NK-92 (cell line): ENCODE measurements around the gene SP6.

Experiments
- DNase-seq: peaks from one replicate; lab custom pipeline; 2025; ENCODE audit not compliant: unreplicated experiment; lab: John Stamatoyannopoulos, UW

Gene SP6

DNA sequence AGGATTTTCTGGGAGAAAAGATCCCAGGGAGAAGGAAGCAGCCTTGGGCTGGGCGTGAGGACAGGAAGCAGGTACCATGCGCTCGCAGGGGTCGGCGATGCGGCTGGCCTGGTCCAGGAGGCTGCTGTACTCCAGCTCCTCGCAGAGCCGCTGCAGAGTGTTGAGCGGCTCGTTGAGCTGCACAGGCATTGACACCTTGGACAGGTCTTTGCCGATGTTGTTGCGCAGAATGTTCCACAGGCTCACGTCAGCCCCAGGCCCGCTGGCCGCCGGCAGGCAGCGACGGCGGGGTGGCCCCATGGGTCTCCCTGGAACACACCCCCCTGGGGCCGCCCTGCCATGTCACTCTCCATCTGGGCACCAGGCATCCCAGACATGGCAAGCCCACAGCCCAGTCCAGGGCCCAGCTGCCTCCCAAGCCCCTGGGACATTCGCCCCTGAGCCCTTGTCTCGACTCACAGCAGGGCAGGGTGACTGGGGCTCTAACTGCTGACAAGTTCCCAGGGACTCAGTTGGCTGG lies 37.4 kb downstream of the SP6 start:
- DNase-seq = no peak

DNA sequence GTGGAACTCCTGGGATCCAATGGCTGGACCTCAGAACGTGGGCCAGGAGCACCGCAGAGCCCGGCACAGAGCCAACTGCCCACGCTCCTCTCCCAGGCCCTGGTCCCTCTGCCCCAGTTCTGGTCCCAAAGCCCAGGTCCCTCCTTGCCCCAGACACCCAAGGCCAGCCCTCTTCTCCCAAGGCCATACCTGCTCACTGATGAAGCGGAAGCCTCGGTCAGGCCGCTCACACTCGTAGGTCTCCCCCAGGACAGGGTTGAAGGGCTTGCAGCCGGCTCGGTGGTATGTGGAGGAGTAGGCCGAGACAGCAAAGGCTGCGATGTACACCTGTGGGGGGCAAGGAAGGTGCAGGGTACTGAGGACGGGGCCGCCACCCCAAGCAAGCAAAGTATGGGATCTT lies 37.9 kb downstream of the SP6 start:
- no peak for DNase-seq

DNA sequence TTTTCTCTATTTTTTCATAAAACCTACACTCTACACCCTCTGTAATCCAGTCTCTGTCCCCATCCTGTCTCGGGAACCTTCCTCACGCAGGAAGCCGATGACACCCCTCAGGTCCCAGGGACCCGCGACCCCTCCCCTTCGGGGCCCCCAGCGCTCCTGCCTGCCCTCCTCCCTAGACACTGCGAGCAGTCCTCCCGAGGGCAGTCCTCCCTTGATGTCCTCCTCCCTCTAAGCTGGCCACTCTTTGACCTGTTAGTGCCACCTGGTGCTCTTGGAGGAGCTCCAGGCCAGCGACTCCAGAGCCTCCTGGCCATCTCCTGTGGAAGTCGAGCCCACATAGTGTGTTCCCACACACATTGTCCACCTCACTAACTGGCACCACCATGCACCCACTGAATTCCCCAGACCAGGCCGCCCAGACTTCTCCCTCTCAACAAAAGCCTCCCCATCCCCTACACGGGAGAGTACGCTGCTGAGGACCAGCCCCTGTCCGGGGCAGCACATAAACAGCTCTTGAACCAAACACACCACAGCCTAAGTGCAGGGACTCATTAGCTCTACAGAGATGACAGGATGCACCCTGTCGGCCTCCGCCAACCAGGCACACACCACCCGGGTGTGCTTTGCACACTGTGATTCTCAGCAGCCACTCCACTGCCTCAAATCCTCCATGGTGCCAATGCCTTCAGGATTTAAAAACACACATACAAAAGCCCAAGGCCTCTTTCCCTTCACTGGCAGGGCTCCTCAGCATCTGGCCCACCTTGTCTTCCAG lies 38.6 kb downstream of the SP6 start:
- DNase-seq = no peak

DNA sequence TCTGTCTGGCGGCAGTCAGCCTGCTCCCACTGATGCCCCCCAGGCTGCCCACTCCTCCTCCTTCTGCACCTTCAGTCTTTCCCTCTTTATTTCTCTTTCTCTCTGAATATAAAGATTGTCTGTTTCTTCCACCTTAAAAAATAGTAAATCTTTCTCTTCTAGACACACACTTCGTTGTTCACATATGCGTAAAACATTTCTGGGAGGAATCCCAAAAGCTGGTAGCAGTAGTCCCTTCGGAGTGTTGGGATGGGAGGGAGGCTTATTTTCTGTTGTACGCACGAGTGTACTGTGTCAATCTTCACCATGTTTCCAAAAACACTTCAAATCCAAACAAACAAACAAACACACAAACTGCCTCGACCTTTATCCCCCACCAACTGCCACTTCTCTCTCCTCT lies 39.3 kb downstream of the SP6 start:
- no peak for DNase-seq

DNA sequence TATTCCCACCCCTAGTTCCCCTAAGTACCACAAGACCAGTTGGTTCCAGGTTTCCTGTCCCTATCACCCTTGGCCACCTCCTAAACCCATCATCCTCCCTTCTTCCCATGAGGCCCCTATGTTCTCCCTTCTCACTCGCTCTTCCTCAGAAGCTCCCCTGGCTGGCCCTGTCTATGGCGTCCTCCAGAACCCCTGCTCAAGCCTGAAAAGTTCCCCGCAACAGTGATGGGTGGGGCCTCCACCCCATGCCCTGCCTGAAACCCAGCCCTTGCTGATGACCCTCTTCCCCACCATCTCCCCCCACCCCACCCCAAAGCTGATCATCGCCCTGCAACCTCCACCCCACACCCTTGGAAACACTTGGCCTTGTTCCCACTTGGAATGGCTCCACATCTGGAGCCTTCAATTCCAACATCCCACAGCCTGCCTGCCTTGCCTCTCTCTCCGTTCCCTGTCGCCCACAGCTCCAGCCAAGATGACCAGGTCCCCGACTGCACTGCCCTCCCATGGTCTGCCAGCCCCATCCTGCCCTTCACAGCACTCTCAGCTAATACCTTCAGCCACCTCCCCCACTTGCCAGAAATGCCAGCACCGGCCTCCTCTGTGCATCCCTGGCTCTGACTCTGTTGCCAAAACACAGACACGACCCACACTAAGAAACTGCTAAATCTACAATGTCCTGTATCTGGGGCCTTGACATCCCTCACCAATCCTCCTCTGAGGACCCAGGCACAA lies 39.9 kb downstream of the SP6 start:
- no peak for DNase-seq

DNA sequence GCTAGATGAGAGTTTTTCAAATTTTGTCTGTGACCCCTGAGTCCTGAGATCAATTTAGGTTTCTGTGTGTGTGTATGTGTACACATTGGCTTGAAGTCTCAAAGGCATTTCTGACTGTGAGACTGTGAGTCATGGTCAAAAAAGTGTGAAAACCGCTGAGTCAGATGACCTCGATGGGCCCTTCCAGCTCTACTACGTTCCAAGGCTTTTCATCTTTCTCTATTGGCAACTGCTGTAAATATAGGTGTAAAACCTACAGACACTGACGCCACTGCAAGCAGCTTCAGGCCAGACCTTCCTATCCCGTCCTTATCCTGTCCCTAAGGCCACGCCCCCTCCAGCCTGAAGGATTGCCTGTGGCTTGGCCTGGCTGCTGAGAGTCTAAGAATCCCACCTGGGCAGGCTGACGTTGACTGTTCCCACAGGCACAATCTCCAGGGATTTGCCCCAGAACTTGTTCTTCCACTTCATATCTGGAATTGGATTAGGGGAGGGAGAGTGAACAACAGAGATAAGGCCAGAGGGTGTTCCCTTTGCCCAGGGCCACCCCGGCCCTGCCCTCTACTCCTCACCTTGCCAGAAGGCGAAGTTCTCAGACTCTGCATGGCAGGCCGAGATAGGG lies 40.7 kb downstream of the SP6 start:
- DNase-seq = no peak

DNA sequence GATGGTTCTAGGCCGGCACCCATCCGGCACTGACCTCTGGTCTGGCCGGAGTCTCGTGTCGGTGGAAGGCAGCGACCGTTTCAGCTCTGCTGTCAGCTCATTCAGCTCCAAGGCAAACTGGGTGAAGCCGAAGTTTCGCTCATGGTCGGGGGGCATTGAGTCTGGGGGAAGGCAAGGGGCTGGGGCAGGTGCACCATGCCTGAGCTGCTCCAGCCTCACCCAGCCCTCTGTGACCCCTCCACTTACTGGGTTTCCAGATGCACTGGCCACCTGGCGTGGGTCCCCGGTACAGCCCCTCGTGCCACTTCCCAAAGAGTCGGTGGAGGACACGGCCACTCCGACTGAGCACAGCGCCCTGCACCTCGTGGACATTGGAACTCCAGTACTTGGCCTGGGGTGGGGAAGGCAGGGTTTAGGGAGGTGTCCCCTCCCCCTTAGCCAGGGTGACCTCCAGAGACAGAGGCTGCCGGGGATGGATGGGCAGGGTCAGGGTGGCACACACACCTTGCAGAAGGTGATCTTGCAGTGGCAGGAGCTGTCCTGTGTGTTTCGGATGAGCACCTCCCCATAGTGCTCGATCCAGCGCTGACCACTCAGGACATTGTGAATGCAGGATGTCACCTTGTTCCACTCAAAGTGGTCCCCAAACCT lies 42.0 kb downstream of the SP6 start:
- no peak for DNase-seq

DNA sequence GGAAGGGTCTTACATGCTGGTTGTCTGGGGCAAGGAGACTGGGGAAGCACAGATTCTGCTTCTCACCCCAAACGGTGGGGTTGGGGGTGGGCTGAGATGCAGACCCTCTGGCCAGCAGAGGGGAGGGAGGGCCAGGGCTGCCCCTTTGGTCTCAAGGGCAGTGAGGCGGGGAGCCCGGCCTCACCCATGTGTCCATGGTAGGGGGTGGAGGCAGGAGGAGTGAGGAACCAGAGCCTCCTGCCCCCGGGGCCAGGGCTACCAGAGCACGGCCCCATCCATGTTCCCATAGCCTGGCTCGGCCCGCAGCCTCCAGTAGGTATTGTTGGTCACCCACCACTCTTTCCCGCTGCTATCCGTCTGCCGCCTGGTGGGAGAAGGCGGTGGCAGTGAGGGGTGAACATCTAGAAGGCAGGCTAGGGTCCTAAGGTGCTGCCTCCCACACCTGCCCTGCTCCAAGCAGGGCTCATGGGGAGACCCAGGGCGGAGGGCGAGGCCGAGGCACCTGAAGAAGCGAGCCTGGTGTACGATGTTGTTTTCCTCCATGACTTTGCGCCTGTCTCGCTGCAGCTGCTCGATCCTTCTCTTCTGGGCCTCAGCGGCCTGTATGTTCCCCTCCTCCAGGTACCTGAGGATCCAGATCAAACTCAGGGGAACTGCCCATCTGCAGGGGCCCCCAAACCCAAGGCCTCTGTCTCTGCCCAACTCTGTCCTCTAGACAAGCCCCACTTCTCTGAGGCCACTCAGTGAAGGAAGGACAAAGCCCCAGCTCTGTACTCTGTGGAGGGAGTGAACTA lies 42.7 kb downstream of the SP6 start:
- no peak for DNase-seq

DNA sequence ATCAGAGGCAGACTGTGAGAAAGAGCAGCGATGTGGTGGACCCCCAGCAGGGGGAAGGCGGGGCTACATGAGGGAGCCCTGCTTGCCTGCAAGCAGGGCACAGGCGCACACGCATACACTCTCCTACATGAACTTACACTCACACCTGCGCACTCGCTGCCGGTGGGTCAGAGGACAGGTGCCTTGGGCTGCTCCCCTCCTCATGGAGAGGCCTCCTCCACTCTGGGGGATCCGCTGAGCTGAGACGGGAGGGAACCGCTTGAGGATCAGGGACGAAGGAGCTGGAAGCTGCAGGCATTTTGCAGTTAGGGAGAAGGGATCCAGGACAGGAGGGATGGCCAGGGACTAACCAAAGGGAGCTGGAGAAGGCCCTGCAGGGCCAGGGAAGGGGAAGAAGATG lies 43.5 kb downstream of the SP6 start:
- no peak for DNase-seq

DNA sequence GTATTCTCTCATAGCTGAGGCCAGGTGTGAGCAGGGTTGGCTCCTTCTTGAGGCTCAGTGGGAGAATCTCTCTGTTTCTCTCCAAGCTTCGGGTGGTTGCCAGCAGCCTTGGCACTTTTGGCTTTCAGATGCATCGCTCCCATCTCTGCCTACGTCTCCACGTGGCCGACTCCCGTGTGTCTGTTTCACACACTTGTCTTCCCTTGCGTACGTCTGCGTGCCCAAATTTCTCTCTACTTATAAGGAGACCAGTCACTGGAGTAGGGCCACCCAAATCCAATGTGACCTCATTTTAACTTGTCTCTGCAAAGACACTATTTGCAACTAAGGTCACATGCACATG lies 44.1 kb downstream of the SP6 start:
- no peak for DNase-seq

DNA sequence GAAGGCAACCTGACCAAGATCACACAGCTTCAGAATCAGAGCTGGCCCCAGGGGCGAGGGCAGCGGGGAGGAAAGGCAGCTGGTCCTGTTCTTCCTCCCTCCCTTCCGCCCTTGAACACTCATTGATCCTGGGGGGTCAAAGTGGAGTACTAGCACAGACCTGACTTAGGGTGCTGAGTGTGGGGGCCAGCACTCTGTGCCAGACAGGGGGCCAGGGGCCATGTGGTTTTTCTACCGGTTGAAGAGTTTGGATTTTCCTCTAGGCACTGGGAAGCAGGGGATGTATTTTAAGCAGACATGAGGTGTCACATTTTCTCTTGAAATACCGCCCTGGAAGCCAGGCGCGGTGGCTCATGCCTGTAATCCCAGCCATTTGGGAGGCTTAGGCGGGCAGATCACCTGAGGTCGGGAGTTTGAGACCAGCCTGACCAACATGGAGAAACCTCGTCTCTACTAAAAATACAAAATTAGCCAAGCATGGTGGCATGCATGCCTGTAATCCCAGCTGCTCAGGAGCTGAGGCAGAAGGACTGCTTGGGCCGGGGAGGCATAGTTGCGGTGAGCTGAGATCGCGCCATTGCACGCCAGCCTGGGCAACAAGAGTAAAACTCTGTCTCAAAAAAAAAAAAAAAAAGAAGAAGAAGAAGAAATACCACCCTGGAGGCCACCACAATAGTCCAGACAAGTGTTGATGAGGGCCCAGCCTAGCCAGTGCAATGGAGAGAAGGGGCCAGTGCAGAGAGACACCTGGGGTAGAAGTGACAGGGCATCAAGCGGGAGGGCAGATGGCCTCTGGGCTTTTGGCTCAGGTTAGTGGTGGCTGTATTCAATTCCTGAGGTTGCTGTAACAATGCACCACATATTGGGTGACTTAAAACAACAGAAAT lies 44.7 kb downstream of the SP6 start:
- DNase-seq = no peak

DNA sequence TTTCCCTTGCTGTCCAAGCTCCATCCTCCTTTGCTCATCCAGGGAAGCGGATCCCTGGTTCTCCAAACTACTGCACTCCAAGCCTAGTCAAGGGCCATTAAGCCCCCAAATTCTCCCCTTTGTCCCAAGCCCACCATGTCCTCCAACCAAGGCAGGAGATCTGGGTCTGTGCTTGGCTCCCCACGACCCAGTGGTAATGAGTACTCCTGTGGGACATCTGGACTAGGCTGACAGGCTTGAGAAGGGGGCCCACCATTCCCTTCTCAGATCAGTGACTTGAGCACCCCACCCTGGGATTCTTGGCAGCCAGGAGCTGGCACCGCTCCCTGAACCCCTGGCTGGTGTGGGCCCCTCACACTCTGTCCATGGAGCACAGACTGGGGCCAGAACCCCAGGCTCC lies 46.5 kb downstream of the SP6 start:
- DNase-seq = no peak

DNA sequence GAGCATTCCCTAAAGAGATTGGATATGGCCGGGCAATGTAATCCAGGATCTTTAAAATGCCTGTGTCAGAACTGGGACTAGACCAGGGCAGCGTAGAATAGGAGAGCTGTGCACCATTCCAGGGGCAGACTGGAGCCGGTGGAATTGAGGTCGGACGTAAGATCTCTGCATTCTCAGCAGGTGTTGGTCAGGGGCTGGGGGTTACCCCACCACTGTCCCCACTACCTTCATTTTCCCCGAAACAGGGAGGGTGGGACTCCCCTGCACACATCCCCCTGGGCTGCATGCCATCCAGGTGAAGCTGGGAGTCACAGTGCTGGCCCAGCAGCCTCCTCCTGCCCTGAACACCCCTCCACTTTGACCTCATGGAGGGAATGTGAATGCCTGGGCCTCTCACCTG lies 47.2 kb downstream of the SP6 start:
- DNase-seq = no peak

DNA sequence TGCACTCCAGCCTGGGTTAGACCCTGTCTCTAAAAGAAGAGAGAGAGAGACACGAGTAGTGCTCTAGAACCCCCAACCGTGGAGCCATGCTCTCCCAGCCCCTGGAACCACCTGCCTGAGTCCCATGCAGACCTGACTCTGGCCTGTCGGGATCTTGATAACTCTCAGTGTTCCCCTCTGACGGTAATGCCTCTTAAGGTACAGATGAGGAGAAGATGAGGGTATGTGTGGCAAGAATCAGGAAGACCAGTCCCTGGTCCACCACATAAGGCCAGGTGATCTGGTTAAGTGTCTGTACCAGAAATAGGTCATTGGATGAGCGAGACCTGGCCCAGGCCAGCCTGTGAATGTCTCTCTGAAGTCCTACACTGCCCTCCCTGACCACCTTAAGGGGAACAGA lies 47.8 kb downstream of the SP6 start:
- no peak for DNase-seq

DNA sequence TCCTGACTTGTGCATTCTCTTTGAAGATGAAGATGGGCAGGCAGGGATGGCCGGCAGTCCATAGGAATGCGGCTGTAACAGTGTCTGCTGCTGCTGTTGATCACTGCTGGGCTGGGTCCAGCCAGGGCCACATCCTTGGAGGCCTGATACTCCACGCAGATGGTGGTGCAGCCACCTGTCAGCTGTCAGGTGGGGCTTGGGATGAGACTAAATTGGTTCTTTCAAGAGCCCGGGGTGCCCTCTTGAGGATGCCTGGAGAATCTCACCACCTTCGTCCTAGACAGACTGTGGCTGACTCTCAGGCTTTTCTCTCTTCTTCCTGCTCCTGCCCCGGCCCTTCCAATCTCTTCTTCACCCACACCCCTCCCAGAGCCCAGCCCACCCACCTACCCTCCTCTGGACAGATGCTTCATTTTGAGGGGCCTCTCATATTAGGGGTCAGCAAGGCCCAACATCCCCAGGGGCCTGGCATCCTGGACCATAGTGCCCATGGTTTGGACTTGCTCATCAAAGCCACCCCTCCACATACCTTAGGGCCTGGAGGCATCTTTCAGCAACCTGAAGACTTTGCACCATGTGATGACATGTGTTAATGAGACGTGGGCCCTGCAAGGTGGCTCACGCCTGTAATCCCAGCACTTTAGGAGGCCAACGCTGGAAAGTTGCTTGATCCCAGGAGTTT lies 48.5 kb downstream of the SP6 start:
- no peak for DNase-seq

DNA sequence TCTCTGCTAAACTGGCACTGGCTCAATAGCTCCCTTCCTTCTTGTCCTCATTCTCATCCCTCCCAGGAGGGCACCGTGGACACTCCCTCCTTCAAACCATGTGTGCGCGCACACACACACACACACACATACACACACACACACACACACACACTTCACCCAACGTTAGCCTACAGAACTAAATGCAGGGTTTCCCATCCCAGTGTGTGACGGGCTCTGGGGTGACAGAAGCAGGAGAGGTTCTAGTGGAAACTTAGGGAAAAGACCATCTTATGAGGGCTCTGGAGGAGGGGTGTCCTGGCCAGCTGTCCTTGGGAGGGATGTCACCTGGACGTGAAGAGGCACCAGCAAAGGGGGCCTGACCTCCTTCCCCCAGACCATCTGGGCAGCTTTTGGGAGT lies 49.1 kb downstream of the SP6 start:
- DNase-seq = no peak

DNA sequence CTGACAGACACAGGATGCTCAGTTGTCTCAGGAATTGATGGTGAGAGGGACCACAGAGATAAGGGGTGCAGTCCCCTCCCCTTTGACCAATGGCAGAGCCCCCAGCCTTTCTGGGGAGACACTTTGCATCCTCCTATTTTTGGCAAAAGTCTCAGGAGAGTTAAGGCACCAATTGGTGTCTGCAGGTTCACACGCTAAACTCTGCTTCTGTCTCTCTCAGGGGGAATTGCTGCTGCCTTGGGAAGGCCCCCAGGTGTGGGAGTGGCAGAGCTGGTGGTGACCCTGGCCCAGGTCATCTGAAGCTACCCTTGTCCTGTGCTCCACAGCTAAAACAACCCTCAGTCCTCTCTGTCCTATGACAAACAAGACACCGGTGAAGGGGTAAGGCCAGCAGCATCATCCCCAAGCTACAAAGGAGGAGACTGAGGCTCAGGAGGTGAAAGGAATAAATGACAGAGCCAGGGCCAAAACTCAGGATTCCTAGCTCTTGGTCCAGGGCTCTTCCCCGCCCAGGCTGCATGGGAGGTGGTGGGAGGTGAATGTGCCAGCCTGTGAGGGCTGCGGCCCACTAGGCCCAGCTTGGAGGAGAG lies 49.7 kb downstream of the SP6 start:
- no peak for DNase-seq

DNA sequence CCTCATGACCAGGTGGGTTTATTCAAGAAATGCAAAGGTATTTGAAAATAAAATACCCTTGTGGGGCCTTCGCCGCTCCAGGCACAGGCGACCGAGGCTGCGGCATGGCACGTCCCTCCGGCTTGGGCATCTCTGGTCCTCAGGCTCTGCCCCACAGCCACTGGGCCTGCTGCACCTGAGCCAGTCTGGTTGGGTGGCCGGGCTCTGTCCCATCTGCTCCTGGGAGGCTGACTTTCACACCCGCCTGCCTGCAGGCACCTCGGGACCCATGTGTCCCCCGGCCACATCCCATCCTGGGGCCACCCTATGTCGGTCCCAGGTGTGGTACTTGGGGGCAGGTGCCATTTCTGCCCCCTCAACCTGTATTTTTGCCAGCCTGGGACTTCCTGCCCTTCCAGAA lies 50.3 kb downstream of the SP6 start:
- no peak for DNase-seq

DNA sequence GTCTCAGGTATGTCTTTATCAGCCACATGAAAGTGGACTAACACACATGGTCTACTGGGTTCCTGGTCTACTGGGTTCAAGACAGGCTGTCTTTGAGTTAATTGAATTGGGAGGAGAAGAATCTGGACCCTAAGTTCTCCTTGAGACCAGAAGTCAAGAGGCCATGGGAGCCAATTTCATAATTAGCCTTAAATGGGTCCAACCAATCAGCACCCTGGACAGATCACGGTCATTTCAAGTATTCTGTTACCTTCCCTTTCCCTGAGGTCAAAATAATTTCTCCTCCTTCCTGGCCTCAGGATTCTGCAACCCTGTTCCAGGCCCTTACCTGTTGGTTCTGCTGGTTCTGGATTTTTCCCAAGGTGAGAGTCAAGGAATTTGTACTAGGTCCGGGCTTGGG lies 53.2 kb downstream of the SP6 start:
- no peak for DNase-seq
